Measurements from ENCODE around the gene RIMS4. TPM values are rescaled to one million over a fixed set of nuclear protein-coding genes. Genes with fewer than 3 reads are reported as not detected.

The RIMS4 gene
- total RNA-seq = not detected in 2 replicates

DNA sequence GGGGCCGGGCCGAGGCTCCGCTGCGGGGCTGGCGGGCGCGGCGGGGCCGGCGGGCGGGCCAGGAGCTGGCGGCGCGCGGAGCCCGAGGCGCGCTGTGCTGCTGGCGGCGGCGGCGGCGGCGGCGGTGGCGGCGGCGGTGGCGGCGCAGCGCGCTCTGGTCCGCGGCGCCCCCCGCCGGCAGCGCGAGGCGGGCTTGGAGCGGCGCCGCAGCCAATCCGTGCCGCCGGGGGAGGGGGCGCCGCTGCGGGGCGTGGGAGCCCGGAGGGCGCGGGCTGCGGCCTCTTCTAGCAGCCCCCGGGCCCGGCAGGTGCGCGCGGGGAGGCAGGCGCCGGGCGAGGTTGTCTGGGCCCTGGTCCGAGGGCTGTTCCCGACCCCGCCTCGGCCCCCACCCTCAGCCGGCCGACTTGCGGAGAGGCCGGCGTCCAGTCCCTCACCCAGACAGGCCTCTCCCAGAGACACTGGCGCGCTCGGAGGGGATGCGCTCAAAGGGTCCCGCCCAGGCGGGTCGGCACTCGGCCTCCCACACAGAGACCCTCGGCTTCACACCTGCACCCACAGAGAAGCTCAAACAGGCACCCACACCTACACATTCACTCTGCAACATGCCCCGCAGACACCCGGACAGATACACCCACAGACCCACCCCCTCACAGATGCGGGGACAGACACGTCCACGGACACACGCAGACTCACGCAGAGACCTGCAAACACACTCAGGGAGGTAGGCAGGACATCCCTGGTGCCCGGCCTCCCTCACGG is at the start of gene RIMS4:
Gene RIMS4 (minus strand): TSS at position 156 of the 759 bp plus-strand sequence. CDS start 275 bp downstream, outside the sequence.
- no peak for DNase-seq (ENCODE audit: extremely low read depth, low read depth, low spot score)

DNA sequence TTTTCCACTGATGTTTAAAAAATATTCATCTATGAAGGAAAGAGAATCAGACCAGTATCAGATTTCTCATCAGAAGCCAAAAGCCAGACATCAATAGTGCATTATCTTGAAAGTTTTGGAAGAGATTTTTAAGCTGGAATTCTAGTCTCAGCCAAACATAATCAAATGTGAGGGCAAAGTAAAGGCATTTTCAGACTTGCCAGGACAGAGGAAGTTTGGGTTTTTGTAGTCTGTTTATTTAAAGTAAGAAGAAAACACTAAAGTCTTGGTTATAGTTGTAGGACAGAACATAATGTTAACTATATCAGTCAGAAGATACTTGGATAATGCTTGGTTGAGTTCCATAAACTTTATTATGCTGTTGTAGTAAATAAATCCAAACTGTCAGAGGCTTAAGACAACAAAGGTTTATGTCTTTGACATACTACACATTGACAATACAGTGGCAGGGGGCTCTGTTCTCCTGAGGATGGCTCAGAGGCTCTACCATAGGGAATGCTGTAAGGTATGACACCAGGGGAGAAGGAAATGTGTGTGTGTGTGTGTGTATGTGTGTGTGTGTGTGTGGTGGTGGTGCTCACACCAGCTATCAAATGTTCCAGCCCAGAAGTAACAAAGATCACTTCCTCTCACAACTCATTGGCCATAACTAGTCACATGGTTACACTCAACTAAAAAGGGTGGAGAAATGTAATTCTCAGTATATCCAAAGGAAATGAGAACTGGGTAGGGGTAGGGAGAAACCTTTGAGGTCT is 48.4 kb upstream of the RIMS4 start:
- DNase-seq (ENCODE audit: extremely low read depth, low read depth, low spot score) = no peak

- no peak for DNase-seq (ENCODE audit: extremely low read depth, low read depth, low spot score)
Observed at GRCh38 chr20:44856856-44857448, 46.6 kb upstream of the RIMS4 start.

DNA sequence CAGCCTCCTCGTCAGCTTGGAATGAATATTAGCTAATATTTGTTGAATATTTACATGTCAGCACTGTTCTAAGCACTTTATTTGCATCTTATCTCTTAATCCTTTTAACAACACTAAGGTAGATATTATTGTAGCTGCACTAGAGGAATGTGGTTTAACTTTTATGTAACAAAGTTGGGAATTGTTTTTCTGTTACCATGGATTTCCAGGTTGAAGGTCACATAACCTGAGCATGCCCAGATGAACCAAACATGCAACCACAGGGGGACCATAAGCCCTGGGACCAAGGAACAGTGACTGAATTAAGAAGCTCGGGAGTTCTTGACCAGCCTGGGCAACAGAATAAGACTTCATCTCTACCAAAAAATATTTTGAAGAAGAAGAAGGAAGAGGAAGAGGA is 46.1 kb upstream of the RIMS4 start:
- no peak for DNase-seq (ENCODE audit: extremely low read depth, low read depth, low spot score)

GRCh38 chr20:44851545-44851944 is 41.2 kb upstream of the RIMS4 start:
- no peak for DNase-seq (ENCODE audit: extremely low read depth, low read depth, low spot score)

- DNase-seq (ENCODE audit: extremely low read depth, low read depth, low spot score) = no peak
Observed at GRCh38 chr20:44850837-44851236, 40.5 kb upstream of the RIMS4 start.

DNA sequence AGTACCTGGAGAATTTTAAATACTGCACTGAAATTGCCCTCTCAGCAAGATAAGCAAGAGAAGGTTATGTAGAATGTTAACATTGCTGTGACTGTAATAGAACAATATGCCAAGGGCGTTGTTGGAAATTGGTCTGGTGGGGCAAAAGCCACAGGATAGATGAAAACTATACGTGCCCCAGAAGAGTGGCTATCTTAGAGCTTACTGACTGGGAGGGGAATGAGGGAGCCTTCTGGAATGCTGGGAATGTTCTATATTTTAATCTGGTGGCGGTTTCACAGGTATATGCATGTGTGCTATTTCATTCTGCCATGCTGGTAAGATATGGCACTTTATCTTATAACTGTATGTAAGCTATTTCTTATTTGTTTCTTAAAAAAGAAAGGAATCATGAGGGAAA is 39.9 kb upstream of the RIMS4 start:
- no peak for DNase-seq (ENCODE audit: extremely low read depth, low read depth, low spot score)

DNA sequence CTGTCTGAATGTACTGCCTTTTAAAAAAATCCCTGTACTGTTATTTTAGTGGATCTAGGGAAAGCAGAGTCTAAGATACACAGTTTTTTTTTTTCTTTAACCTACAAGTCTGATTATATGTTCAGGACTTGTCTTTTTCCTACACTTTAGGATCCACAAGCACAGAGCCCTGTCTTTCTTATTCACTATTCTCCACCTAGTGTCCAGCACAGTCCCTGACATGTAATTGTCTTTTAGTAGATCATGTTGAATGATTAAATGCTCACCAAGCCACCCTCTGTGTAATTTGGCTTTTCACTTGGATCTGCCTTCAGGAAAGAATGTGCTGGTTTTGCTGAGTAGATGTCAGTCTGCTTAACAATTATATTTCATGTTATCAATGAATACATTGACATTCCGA is 39.4 kb upstream of the RIMS4 start:
- no peak for DNase-seq (ENCODE audit: extremely low read depth, low read depth, low spot score)

GRCh38 chr20:44848254-44849015 is 38.1 kb upstream of the RIMS4 start:
- no peak for DNase-seq (ENCODE audit: extremely low read depth, low read depth, low spot score)

DNA sequence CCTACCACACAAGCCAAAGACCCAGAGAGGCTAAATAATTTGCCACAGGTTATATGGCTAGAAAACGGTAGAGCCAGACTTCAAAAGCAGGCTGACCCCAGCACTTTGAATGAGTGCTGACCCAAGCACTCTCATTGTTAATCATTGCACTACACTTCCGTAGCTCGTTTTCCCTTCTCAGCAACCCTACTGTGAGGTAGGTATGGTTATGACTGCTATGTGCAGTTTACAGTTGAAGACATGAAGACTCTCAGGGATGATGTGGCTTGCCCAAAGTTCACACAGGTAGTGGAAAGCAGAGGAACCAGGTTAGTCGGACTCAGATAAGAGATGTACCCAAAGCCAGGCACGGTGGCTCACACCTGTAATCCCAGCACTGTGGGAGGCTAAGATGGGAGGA is 33.5 kb upstream of the RIMS4 start:
- DNase-seq (ENCODE audit: extremely low read depth, low read depth, low spot score) = no peak

DNA sequence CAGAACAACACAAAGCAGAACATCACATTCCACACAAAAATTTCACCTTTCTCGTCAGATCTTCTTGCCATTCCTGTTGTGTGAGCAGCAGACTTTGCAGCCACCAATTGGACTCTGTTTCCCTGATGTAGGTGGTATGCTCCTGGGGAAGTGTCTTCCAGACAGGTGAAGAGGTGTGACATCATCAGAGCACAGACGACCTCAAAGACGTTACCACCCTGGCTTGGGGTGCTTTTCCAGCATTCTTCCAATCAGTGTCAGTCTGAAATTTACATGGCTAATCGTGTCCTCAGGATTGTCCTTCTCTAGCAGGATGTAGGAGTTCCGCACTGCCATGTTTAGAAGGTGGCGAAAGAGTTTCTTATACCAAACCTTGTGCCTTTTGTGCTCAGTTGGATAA is 31.6 kb upstream of the RIMS4 start:
- DNase-seq (ENCODE audit: extremely low read depth, low read depth, low spot score) = no peak

- no peak for DNase-seq (ENCODE audit: extremely low read depth, low read depth, low spot score)
Observed at GRCh38 chr20:44840826-44841225, 30.5 kb upstream of the RIMS4 start.

DNA sequence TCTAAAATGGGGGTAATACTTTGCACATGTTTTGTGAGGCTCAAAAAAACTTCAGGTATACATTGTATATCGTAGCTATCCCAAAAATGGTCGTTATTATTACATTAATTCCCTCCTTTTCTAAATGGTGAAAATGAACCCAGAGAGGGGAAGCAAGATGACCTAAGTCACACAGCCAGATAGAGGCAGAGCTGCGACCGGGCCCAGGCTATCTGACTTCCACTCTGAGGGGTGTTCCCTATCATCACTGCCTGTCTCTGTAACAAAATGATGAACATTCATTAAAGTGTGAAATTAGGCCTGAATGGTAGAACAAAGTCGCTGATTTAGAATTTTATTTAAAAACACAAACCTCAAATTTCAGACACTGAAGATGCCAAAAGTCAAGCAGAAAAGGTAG is 29.1 kb upstream of the RIMS4 start:
- DNase-seq (ENCODE audit: extremely low read depth, low read depth, low spot score) = no peak

DNA sequence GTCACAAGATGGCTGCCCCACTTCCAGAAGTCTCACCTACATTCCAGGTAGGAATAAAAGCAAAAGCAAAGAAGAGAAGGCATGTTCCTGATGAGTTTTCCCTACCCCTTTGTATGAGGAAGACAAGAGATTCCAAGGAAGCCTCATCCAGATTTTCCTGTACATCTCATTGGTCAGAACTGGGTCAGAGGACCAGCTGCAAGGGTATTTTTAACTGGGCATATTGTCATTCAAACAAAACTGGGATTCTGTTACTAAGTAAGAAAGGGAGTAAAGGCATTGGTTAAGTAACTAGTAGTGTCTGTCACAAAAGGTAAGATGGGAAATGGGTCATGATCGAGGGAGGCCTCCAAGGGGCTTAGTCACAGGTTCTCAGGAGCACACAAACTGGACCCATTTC is 28.2 kb upstream of the RIMS4 start:
- DNase-seq (ENCODE audit: extremely low read depth, low read depth, low spot score) = no peak

DNA sequence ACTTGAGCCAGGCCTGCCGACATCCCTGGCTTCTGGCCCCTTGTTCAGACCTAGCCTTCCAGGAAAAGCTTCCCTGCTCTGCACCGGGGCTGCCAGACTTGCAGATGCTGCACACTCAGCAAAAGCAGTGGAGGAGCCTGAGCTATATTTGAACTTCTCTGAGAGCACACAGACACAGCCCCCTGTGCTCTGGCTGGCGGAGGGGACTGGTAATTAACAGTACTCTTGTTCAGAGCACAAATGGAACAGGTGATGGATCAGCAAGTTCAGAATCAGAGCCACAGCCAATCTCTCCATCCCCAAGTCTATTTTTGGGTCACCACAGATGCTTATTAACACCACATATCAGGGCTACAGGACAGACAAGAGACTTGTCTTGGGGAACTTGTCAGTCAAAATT is 27.6 kb upstream of the RIMS4 start:
- DNase-seq (ENCODE audit: extremely low read depth, low read depth, low spot score) = no peak

GRCh38 chr20:44836601-44837120 is 26.3 kb upstream of the RIMS4 start:
- no peak for DNase-seq (ENCODE audit: extremely low read depth, low read depth, low spot score)

GRCh38 chr20:44835661-44836221 is 25.4 kb upstream of the RIMS4 start:
- DNase-seq (ENCODE audit: extremely low read depth, low read depth, low spot score) = no peak

- DNase-seq (ENCODE audit: extremely low read depth, low read depth, low spot score) = no peak
Observed at GRCh38 chr20:44835116-44835515, 24.8 kb upstream of the RIMS4 start.

DNA sequence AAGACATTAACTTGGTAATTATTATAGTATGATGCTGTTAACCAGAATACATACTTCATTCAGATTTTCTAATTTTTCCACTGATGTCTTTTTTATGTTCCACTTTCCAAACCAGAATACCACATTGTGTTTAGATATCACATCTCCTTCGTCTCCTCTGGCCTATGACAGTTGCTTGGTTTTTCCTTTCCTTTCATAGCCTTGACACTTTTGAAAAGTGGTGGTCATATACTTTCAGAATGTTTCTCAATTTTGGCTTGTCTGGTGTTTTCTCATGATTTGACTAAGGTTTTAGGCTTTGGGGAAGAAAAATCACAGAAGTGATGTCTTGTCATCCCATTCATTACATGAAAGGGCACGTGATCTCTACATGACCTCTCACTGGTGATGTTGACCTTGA is 24.3 kb upstream of the RIMS4 start:
- DNase-seq (ENCODE audit: extremely low read depth, low read depth, low spot score) = no peak

GRCh38 chr20:44833437-44833836 is 23.1 kb upstream of the RIMS4 start:
- no peak for DNase-seq (ENCODE audit: extremely low read depth, low read depth, low spot score)

GRCh38 chr20:44832724-44833123 is 22.4 kb upstream of the RIMS4 start:
- DNase-seq (ENCODE audit: extremely low read depth, low read depth, low spot score) = no peak
